Stimulated activated CD8-positive, alpha-beta memory T cell treated with anti-CD3 and anti-CD28 coated beads, Interleukin-7, amount 100 ng/mL, for 48 hours (primary cell): ENCODE results near the gene ARHGAP4.
A peak's percentile ranks its signal among the peaks of the same experiment; 100 is the strongest.

Experiments used
- DNase-seq, 2 donors: peaks; one replicate each; pipeline ENCODE4 v3.0.0-alpha.2; 2020; ENCODE audit warnings: low read depth in 1 of 2; ENCODE audit errors: extremely low read depth in 1 of 2

Gene ARHGAP4

GRCh38 chrX:153928846-153929245 lies 2.8 kb upstream of the ARHGAP4 start:
- DNase-seq: no peak

DNA sequence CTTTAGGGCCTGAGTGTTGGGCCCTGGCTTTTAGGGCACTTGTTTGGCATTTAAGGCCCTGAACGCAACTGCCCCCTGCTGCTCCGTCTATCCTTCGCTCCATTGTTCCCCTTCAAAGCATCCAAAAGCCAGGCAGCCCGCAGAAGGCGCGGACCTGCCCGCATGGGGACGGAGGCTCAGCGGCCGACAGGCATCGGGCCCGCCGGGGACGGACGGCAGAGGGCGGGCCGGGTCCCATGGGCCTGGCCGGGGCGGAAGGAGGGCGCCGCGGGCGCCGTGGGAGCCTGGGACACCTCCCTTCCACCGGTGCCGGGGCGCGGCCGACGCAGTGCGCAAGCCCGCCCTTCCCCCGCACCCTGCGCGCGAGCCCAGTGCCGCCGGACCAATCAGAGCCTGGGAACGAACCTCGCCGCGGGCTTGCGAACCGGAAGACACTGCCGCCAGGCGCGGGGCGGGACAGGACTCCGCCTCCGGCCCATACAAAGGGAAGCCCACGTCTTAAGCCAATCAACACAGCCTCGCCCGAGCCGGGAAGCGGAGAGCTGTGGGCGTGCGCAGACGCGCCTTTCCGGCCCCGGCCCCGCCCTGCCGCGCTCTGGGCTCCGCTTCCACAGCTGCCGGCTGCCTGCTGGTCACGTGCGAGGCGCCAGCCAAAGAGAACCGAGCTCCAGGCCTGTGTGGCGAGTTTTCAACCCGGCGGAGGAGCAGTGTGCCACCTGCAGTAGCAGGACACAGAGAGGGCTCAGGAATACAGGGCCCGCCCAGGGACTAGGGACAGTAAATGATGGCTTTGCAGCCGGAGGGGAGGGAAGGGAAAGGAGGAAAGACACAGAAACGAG lies 2.1 kb upstream of the ARHGAP4 start:
- peak; percentile 85 to 96 for DNase-seq

GRCh38 chrX:153927672-153927921 lies 1.5 kb upstream of the ARHGAP4 start:
- no peak for DNase-seq

GRCh38 chrX:153926858-153927671 lies 1.0 kb upstream of the ARHGAP4 start:
- DNase-seq: peak; percentile 53 to 70

GRCh38 chrX:153926552-153926857 lies 441 bp upstream of the ARHGAP4 start:
- no peak for DNase-seq

DNA sequence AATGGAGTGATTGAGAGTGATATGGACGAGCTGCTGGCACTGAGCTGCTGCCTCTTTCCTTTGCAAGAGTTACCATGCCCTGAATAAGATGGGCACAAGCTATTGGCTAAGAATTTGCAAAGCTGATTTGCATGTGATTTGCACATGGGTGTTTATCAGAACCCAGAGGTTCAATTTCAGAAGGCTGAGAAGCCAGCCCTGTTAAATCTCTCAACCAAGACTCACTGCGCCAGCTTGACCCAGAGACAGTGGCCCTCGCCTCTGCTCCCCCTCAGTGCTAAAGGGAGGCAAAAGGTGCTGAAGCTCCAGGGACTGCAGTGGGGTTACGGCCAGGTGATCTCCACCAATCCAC lies 701 bp downstream of the ARHGAP4 start:
- no peak for DNase-seq

DNA sequence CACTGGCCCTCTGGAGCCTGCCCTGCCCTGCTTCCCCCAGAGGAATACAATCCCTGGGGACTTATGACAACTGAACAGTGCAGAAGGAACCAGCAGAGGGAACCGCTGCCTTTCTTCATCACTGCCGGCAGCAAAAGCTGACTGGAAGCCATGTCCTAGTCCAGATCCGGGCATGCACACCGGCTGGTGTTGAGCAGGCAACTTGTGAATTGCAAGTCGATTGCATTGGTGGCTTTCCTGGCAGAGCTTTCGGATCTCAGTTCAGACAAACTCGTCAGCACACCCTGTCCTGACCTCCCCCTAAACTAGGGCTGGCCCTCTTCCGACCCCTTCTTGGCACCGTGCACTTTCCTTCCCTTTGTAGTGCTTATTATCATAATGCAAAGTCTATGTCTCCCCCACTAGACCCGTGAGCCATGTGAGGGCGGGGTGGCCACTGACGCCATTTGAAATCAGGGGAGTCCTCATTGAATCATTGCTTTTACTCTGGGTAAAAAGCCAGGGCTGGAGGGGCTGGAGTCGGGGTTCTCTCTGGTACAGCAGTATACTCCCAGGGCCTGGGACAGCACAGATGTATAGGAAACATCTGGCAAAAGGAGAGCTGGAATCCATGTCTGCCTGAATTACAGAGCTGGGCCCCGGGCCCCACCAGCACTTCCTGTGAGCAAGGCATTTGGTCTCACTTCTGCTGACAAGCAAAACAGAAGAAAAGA lies 1.8 kb downstream of the ARHGAP4 start:
- DNase-seq: no peak

DNA sequence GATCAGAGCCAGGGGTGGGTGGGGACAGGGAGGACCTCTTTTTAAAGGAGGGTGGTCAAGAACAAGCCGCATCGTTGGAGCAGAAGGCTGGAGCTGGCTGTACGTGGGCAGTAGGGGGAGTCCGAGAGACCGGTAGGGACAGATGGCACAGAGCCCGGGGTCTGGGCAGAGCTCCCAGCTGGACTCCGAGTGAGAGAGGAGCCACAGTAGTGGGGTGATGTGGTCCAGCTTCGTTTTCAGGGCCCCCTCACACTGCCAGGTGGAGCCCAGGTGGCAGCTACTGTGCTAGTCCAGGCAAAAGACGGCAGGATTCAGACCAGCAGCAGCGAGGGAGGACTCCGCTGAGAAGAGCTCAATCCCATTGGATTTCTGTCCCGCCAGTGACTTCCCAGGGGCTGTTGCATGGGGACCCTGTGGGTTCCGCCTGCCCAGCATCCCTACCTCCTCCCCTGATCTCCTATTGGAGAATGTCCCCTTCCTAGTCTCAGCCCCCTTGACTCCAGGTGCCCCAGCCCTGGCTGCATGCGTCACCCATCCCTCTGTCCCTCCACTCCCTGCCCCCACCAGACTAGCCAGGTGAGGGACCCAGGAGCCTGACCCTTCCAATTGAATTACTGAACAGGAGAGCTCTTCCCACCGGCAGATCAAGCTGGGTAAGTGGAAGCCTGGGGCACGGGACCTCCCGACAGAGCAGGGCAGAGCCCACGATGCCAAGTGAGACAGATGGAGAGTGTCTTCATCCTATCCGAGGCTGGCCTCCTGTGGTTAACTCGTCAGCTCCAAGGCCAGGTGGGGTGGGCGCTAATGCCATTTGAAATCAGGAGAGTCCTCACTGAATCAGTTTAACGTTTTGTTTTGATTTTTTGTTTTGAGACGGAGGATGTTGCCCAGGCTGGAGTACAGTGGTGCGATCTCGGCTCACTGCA lies 2.9 kb downstream of the ARHGAP4 start:
- no peak for DNase-seq

- no peak for DNase-seq
These were observed 4.3 kb downstream of the ARHGAP4 start for GRCh38 chrX:153921511-153922446.

GRCh38 chrX:153921070-153921469 lies 5.0 kb downstream of the ARHGAP4 start:
- no peak for DNase-seq

GRCh38 chrX:153920546-153920945 lies 5.5 kb downstream of the ARHGAP4 start:
- DNase-seq: no peak

- DNase-seq: no peak
These were observed 6.8 kb downstream of the ARHGAP4 start for GRCh38 chrX:153919281-153919680.

DNA sequence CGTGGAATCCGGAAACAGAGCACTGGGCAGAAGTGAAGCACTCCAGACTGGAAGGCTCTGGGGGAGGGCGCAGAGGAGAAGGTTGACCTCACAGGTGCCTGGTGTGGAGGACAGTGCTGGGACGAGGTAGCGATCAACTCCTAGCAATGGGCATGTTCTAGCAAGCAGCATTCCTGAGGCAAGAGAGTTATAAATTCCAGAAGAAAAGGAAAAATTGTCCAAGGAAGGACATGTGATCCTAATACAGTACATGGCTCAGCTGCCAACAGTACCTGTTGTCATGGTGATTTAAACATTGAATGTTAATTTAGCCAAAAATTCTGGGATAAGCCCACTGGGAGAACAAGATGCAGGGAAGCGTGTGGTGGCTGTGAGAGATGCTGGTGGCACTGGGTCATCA lies 8.2 kb downstream of the ARHGAP4 start:
- DNase-seq: no peak

DNA sequence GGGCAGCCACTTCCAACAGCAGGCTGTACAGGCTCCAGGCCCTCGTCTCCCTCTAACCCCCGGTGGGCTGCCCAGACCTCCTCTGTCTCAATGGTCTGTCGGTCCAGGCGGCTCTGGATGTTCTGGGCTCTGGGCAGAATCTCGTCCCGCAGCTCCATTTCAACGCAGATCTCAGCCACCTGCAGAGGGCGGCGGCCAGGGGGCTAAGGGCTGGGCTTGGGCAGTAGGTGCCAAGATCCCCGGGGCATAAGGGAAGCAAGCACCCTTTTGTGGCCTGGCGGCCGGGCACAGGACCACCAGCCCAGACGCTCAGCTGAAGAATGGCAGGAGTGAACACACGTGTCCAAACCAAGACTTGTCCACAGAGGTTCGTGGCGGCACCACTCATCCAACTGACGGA lies 12.4 kb downstream of the ARHGAP4 start:
- DNase-seq: no peak

- DNase-seq: no peak
These were observed 12.9 kb downstream of the ARHGAP4 start for GRCh38 chrX:153913211-153913610.

DNA sequence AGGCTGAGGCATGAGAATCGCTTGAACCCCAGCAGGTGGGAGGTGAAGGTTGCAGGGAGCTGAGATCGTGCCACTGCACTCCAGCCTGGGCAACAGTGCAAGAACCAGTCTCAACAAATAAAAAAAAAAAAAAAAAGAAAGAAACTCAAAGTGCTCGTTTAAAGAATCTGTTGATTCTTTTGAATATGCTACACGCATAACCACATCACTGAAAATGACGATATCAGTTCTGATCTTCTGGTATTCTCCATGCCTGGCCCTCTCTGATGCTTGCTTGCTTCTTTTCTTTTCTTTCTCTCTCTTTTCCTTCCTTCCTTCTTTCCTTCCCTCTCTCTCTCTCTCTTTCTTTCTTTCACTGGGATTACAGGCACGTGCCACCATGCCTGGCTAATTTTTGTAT lies 14.3 kb downstream of the ARHGAP4 start:
- DNase-seq: no peak

- no peak for DNase-seq
These were observed 15.6 kb downstream of the ARHGAP4 start for GRCh38 chrX:153910446-153910845.

DNA sequence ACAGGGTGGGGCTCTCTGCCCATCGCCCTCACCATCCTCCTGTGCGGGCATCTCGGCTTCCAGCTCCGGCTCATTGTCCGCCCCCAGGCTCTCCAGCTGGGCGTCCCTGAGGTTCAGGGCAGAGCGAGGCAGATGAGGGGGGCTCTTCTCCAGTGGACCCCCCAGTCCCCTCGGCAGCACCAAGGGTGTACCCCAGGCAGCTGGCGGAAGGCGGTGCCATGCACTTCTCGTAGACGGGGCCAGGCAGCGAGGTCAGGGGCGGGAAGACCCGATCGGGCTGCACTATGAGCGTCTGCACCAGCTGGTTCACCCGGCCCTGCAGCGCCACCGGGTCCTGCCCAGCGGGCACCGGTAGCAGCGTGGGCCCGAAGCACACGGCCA lies 16.1 kb downstream of the ARHGAP4 start:
- no peak for DNase-seq

DNA sequence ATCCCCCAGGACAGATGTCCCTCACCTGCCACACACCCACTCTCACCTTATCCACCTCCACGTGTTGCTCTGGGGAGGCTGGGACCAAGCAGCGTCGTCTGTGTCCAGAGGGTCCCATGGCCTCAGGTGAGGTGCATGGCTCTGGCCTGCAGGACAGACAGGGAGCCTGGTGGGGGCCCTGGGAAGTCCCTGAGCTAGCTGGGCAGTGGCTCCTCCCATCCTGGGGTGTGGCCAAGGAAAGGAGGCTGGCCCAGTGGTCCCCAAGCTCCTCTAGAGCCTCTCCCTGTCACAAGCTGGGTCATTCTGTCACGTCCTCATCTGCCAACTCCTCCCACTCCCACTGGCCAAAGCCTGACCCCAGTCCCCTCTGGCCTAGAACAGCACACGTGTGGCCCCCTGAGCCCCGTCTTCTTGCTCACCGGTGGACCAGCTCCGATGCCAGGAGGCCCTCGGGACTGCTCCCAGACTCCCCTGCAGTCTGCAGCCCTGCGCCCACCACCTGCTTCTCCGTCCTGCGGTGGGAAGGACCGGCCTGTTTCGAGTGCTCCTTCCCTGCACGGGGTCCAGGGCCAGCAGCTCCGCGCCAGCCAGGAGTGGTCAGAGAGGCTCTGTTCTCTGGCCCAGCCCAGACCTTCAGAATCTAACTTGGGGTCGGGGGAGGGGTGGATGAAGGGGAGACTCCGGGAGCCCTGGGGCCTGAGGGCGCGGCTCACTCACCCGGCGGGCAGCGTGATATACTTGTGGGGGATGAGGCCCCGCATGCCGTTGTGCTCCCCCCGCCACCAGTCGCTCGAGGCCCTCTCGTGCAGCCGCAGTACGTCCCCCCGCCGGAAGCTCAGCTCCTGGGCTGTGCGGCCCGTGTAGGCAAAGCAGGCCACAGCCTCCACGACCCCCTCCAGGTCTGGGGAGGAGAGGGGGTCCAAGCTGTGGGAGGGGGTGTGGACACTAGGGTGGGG lies 16.8 kb downstream of the ARHGAP4 start:
- DNase-seq: no peak
